ENCODE results near the gene PPEF1.
"Not testable (repeated sequence)": the region's sequence is repeated elsewhere in the genome, so short reads cannot be mapped to it uniquely, and the experiment has no call there.

Gene PPEF1

DNA sequence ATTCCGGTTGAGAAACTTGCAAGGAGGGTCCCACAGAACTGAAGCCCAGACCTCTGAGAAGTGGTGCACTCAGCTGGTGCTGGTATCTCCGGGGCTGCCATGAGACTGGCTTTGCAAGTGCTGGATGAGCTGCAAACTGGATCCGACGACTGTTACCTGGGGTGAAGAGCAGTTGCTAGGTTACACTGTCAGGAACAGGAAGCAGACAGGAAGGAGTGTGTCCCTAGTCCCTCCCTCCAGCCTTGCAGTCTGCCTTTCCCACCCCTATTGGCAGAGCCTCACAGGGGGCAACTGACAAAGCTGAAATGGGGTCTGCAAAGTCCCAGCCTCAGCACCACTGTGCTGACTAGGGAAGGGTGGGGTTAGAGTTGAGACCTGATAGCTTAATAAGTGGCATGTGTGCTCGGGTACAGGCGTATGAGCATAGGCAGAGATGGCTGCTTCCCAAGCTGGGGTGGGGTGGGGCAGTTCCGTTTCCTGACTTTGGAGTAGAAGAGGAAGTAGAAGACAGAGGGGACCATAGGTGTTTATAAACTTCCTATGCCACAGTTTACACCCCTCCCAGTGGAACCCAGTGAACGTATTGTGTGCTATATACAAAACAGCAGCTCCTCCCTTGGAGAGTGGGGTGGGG lies 18.0 kb downstream of the PPEF1 start:
- Histone ChIP-seq H3K4me2 (ENCODE audit: low read length) (no peak overlapping the region), H2AFZ (no peak overlapping the region), H3K4me1 (no peaks in the 10 kb centered on the region), H3K27me3 (ENCODE audit: control insufficient read depth, insufficient read depth, low read length) (no peaks in the 10 kb centered on the region), H3K27ac (no peak overlapping the region), H3K79me2 (no peaks in the 10 kb centered on the region), H3K9me3 (ENCODE audit: control insufficient read depth, low read length) (no peaks in the 10 kb centered on the region), H3K9ac (no peak overlapping the region), H3K36me3 (ENCODE audit: control insufficient read depth, insufficient read depth, low read length) (no peaks in the 10 kb centered on the region), H3K4me3 (ENCODE audit: low read depth, low read length) (no peak overlapping the region)
- TF ChIP-seq, protein P1, sequence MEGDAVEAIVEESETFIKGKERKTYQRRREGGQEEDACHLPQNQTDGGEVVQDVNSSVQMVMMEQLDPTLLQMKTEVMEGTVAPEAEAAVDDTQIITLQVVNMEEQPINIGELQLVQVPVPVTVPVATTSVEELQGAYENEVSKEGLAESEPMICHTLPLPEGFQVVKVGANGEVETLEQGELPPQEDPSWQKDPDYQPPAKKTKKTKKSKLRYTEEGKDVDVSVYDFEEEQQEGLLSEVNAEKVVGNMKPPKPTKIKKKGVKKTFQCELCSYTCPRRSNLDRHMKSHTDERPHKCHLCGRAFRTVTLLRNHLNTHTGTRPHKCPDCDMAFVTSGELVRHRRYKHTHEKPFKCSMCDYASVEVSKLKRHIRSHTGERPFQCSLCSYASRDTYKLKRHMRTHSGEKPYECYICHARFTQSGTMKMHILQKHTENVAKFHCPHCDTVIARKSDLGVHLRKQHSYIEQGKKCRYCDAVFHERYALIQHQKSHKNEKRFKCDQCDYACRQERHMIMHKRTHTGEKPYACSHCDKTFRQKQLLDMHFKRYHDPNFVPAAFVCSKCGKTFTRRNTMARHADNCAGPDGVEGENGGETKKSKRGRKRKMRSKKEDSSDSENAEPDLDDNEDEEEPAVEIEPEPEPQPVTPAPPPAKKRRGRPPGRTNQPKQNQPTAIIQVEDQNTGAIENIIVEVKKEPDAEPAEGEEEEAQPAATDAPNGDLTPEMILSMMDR (IDR thresholded peaks at IDR 0.05): no peak

DNA sequence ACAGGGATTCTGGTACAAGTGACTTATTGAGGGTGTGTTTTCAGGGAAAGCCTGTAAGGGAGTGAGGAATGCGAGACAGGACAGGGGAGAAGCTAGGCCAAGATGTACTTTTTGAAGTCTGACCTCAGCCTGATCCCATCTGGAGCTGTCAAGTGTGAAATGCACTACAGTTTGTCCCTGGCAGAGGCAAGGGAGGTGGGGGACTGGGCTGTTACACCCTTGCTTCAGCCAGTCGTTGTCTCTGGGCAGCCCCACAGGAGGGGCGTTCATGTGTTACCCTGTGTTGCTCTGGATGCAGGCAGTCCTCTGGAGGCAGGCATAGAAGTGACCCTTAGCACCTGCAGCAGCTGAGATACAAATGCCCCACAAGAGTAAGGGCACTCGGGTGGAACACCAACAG lies 25.8 kb downstream of the PPEF1 start:
- H3K4me1 ChIP-seq: no peaks in the 10 kb centered on the region
- H3K4me2 ChIP-seq (ENCODE audit: low read length): no peak overlapping the region
- H3K9me3 ChIP-seq (ENCODE audit: control insufficient read depth, low read length): no peaks in the 10 kb centered on the region
- TF ChIP-seq, protein P1 (IDR thresholded peaks at IDR 0.05): no peak
- no peak overlapping the region for H3K4me3 ChIP-seq (ENCODE audit: low read depth, low read length)
- H3K9ac ChIP-seq: no peak overlapping the region
- H3K79me2 ChIP-seq: no peaks in the 10 kb centered on the region
- H3K36me3 ChIP-seq (ENCODE audit: control insufficient read depth, insufficient read depth, low read length): no peaks in the 10 kb centered on the region
- H3K27ac ChIP-seq: no peak overlapping the region
- H3K27me3 ChIP-seq (ENCODE audit: control insufficient read depth, insufficient read depth, low read length): no peaks in the 10 kb centered on the region
- no peak overlapping the region for H2AFZ ChIP-seq

DNA sequence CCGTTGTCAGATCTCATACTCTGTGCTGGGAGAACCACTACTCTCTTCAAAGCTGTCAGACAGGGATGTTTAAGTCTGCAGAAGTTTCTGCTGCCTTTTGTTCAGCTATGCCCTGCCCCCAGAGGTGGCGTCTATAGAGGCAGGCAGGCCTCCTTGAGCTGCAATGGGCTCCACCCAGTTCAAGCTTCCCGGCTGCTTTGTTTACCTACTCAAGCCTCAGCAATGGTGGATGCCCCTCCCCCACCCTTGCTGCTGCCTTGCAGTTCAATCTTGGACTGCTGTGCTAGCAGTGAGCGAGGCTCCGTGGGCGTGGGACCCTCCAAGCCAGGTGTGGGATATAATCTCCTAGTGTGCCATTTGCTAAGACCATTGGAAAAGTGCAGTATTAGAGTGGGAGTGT lies 32.2 kb downstream of the PPEF1 start:
- H3K4me2 ChIP-seq (ENCODE audit: low read length); H3K79me2 ChIP-seq; H3K27ac ChIP-seq; H3K36me3 ChIP-seq (ENCODE audit: control insufficient read depth, insufficient read depth, low read length); H3K4me1 ChIP-seq; H2AFZ ChIP-seq; H3K27me3 ChIP-seq (ENCODE audit: control insufficient read depth, insufficient read depth, low read length); H3K9ac ChIP-seq; H3K4me3 ChIP-seq (ENCODE audit: low read depth, low read length); H3K9me3 ChIP-seq (ENCODE audit: control insufficient read depth, low read length): not testable (repeated sequence)

DNA sequence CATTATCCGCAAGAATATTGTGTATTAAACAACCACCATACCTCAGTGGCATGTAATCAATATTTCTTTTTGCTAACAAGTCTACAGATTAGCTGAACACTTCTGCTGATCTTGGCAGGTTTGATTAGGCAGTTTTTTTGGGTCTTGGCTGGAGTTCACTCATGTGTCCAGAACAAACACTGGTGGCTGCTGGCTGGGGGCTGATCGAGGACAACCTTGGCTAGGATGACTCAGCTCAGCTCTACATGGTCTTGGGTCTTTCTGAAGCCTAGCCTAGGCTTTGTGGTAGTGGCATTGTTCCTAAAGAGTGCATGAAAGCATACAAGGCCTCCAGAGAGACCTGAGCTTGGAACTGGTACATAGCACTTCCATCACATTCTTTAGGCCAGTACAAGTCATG lies 41.1 kb downstream of the PPEF1 start:
- no peaks in the 10 kb centered on the region for H3K79me2 ChIP-seq
- H3K4me1 ChIP-seq: no peaks in the 10 kb centered on the region
- H3K27me3 ChIP-seq (ENCODE audit: control insufficient read depth, insufficient read depth, low read length): no peaks in the 10 kb centered on the region
- H3K9ac ChIP-seq: no peak overlapping the region
- no peak overlapping the region for H2AFZ ChIP-seq
- H3K27ac ChIP-seq: no peak overlapping the region
- H3K9me3 ChIP-seq (ENCODE audit: control insufficient read depth, low read length): no peaks in the 10 kb centered on the region
- H3K36me3 ChIP-seq (ENCODE audit: control insufficient read depth, insufficient read depth, low read length): no peaks in the 10 kb centered on the region
- H3K4me2 ChIP-seq (ENCODE audit: low read length): no peak overlapping the region
- TF ChIP-seq, protein P1 (IDR thresholded peaks at IDR 0.05): no peak
- no peak overlapping the region for H3K4me3 ChIP-seq (ENCODE audit: low read depth, low read length)

DNA sequence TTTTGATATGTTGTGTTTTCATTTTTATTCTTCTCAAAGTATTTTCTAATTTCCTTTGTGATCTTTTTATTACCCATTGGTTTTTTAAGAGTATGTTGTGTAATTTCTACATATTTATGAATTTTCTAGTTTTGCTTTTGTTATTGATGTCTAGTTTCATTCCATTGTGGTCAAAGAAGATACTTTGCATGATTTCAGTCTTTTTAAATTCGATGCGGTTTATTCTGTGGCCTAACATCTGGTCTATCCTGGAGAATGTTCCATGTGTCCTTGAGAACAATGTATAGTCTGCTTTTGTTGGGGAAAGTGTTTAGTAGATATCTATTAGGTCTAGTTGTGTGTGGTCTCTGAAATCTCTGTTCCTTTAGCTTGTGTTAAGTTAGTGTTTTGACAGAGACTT lies 46.2 kb downstream of the PPEF1 start:
- Histone ChIP-seq H2AFZ (no peak overlapping the region), H3K9me3 (ENCODE audit: control insufficient read depth, low read length) (no peaks in the 10 kb centered on the region), H3K36me3 (ENCODE audit: control insufficient read depth, insufficient read depth, low read length) (no peaks in the 10 kb centered on the region), H3K79me2 (no peaks in the 10 kb centered on the region), H3K27me3 (ENCODE audit: control insufficient read depth, insufficient read depth, low read length) (no peaks in the 10 kb centered on the region), H3K4me2 (ENCODE audit: low read length) (no peak overlapping the region), H3K9ac (no peak overlapping the region), H3K27ac (no peak overlapping the region), H3K4me1 (no peaks in the 10 kb centered on the region), H3K4me3 (ENCODE audit: low read depth, low read length) (no peak overlapping the region)
- TF ChIP-seq, protein P1 (IDR thresholded peaks at IDR 0.05): no peak

Data from parathyroid adenoma (tissue), 2 donors.